ENCODE results near the gene GABRG3.

DNA sequence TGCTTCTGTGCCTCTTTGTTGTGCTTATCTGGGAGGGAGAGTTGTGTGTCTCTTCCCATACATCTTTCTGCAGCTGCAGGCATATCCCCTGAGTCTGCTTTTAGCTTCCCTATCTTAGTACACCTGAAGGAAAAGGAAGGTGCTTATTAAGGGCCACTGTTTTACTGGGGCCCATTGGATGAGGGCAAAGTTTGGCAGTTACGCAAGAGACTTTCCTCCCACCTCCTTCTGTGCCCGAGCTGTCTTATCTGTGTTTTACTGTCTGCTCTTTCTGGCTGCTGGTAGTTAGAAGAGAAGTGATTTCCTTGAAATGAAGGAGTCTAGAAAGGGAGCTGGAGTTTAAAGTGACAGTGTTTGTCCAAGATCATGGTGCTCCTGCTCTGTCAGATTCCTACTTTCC, 66.5 kb downstream of the GABRG3 start:
- no peak for TF ChIP-seq POLR2A (IDR thresholded peaks at IDR 0.05)
- TF ChIP-seq, protein P1, sequence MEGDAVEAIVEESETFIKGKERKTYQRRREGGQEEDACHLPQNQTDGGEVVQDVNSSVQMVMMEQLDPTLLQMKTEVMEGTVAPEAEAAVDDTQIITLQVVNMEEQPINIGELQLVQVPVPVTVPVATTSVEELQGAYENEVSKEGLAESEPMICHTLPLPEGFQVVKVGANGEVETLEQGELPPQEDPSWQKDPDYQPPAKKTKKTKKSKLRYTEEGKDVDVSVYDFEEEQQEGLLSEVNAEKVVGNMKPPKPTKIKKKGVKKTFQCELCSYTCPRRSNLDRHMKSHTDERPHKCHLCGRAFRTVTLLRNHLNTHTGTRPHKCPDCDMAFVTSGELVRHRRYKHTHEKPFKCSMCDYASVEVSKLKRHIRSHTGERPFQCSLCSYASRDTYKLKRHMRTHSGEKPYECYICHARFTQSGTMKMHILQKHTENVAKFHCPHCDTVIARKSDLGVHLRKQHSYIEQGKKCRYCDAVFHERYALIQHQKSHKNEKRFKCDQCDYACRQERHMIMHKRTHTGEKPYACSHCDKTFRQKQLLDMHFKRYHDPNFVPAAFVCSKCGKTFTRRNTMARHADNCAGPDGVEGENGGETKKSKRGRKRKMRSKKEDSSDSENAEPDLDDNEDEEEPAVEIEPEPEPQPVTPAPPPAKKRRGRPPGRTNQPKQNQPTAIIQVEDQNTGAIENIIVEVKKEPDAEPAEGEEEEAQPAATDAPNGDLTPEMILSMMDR (IDR thresholded peaks at IDR 0.05), result no peak
- TF ChIP-seq POLR2AphosphoS5 (IDR thresholded peaks at IDR 0.05), result no peak
- no peak for TF ChIP-seq EP300 (IDR thresholded peaks at IDR 0.05)
